GM21390 (cell line): ENCODE data around the gene FHL1.

ENCODE experiments used
- ATAC-seq: cut with Tn5 transposase; IDR thresholded peaks from one replicate; pipeline ENCODE4 v1.9.1; 2021; ENCODE audit not compliant: unreplicated experiment

Gene FHL1

GRCh38 chrX:136185401-136186022, 38.2 kb downstream of the FHL1 start:
- no peak for ATAC-seq

DNA sequence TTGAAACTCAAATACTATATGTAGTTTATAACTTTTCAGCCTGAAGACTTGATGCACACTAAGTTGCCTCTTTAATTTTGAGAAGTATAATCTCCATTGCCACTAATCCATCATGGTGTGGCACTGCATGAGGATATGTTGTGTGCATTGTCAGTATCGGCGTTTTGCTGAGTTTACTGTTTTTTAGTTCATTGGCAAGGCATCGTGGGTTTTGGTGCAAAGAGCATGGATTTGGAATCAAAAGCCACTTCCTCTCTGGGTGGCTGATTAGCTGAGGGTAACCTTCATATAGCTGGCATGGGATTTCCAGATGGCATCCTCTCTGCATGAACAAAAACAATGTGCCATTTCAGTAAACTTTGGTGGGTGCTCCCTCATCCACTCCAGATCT, 38.7 kb downstream of the FHL1 start:
- ATAC-seq = no peak

- ATAC-seq = no peak
Measured at GRCh38 chrX:136189222-136189621, 41.9 kb downstream of the FHL1 start.

DNA sequence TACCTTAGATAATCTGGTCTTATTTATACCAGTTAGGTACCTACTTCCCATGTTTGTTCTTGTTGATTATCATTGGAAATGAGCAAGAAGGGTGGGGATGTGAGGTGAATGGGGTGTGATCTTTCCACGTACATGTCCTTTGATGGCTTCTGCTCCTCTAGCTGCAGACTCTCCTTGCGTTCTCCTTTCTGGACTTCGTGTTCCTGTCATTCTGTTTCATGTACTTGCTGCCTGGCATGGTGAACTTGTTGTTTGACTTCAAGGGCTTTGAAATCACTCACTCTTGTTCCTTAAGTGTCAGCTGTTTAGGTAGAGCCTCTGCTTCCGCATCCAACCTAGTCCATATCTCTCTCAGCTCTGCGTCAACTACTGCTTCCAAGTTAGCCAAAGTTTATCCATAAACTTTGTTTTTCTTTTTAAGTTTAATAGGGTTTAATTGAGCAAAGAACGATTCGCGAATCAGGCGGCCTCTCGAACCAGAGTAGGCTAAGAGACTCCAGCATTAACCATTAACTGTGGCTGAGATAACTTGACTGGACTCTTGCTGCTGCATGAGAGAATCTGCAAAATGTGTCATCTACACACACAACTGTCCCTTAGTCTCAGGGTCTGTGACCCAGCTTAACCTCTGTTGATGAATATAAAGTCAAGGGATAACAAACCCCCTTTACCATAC, 42.8 kb downstream of the FHL1 start:
- ATAC-seq = no peak

DNA sequence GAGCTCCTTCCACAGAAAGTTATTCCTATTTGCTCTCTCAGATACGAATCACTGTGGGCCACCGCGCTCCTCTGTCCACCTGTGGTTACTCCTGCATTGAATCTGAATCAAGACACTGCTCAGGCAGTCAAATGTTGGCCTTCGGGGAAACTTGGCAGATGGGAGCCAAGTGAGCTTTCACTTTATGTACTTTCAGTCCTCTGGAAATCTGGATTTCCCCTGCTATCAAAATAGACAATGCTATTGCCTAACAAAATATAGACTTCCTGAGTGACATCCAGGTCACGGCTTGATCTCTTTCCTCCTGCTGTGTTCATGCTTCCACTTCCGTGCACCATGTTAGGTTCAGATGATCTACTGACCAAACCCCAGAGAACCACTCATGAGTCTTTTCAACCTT, 43.8 kb downstream of the FHL1 start:
- no peak for ATAC-seq

DNA sequence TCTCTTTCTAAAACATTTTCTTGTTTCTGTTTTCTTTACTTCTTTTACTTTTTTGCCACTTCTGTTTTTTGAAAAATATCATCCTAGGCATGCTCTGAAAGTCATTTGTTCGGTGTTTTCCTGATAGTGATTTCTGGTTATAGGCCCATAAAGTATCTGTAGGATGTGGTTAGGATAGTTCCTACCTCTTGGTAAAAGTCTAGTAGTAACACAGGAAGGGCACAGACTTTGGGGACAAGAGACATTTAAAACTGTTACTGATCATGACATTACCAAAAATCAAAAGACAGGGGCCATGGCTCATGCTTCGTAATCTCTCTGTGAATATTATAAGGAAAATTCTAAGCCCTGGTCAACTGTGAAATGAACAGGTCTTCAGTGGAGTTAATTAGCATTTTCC, 44.8 kb downstream of the FHL1 start:
- no peak for ATAC-seq

DNA sequence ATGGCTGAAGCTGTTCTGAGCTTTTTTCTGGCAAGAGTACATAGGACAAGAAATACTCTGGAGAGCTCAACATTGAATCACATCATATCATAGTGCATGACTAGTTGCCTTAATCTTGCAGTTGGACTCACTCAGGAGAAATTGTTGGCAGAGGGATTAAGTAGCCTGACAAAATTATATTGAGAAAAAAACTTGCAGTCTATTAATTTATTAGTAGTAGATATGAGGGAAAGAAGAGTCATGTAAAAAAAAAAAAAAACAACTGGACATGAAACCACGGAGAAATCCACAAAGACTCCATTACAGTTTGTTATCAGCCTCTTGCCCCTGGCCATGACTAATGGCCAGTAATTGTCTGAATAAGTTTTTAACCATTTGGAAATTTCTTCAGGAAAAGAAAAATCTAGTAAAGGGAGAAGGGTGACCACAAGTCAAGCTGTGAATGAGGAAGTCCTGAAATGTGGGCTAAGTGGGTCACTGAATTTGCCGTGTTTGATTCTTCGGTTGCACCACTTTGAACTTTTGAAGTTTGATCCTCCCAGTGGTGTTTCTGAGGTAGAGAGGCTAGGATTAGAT, 45.6 kb downstream of the FHL1 start:
- ATAC-seq = no peak

GRCh38 chrX:136193771-136194170, 46.4 kb downstream of the FHL1 start:
- ATAC-seq = no peak

DNA sequence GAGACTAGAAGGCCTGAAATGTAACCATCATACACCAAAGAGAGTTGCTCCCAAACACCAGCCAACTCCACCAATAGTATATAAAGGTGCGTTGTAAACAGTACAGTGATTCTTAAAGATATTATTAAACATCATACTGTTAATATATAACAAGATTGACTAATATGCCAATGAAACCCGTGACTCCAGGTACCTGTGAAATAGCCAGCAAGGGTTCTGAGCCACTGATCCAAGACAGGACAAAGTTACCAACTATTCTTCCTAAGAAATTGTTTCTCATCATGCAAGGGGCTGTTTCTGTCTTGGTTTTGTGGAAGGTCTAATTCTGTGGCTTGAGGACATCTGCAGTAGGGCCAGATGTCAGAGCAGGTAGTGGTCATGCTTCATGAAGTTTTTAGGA, 47.2 kb downstream of the FHL1 start:
- ATAC-seq = no peak

DNA sequence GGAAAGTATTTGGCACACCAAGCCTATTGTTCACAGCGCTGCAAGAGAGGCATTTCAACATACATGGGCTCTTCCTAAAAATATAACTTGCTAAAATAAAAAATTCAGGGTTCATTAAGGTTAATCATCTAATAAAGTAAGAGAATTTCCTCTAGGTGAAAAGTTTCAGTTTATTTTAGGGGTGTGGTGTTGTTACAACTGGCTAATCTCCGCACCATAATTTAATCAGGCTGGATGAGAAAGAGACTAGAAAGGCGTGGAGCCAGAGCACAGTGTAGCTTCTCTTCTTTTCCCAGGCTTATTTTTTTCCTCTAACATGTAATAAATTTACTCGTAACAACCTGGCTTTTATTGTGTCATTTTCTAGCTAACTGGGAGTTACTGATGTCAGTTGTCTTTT, 47.9 kb downstream of the FHL1 start:
- ATAC-seq = no peak

DNA sequence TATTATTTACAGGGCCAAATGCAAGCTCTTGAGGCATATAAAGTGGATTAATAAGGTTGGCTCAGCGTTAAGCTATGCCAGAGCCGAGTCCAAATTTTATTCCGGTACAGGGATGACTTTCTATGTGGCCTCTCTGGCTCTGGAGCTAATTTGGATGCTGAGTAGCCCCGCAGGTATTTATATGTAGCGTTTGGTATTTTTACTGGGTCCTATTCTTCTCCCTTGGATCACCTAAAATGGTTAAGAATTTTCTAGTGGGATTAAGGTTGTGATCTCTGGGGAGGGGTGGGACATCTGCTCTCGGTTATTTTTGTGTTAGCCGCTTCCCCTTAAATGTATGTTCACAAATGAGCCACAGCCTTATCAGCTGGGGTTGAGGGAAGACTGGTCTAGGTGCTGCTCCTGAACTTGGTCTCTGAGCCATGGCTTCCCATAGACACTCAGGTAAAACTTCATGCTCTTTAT, 49.4 kb downstream of the FHL1 start:
- ATAC-seq = no peak

GRCh38 chrX:136198010-136198409, 50.7 kb downstream of the FHL1 start:
- no peak for ATAC-seq

- no peak for ATAC-seq
Measured at GRCh38 chrX:136198678-136199243, 51.4 kb downstream of the FHL1 start.

- ATAC-seq = no peak
Measured at GRCh38 chrX:136199365-136199764, 52.0 kb downstream of the FHL1 start.

- ATAC-seq = peak; percentile 53
Measured at GRCh38 chrX:136200466-136200865, 53.1 kb downstream of the FHL1 start.

DNA sequence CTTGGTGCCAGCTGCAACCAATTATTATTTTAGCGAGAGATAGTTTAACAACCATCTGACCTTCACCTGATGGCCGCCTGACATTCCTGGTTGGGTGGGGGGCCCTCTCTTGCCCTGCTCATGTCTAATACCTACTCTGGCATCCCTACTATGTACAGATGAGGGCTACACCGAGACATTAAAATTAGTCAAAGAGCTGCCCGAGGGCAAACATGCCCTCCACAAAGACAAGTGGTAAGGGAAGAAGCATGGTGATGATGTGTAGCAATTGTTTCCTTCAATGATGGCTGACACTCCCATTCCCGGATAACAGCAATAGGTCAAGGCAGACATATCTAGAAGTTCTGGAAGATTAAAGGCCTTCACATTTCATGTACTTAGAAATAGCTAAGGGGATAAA, 54.3 kb downstream of the FHL1 start:
- no peak for ATAC-seq

- no peak for ATAC-seq
Measured at GRCh38 chrX:136202889-136203288, 55.6 kb downstream of the FHL1 start.

DNA sequence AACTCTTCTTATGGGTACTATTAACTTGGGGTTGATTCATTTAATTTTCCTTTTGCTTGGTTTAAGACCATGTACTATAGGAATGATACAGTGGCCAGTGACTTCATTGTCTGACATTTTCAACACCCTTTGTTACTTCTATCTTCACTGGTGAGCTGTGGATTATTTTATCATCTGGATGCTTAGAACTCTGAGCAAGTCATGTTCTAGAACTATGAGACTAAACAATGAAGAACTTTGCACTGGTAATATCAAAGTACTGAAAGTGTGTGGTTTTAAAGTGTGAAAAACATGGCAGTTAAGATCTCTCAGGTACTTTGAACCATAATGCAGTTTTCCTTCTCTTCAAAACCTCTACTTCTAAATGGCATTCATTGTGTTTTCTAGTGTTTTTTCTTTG, 56.1 kb downstream of the FHL1 start:
- ATAC-seq = no peak

- no peak for ATAC-seq
Measured at GRCh38 chrX:136203951-136204350, 56.6 kb downstream of the FHL1 start.

DNA sequence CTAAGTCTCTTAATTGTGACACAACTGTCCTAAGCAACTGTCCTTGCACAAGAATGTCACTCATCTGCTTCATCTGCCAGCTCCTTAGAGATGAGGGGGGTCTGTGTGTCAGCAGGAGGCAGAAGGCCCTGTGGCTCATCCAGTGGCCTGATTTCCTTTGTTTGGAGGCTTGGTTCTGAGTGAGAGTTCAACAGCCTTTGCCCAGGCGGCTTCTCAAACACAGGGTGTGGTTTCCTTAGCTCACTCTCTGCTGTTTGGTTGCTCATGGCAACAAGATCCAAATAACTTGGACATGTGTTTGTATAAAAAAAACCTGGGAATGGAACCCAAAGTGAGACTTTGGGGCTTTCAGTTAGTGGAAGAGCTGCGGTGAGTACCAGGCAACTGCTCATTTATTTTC, 57.2 kb downstream of the FHL1 start:
- no peak for ATAC-seq

- no peak for ATAC-seq
Measured at GRCh38 chrX:136205882-136206380, 58.6 kb downstream of the FHL1 start.

GRCh38 chrX:136206916-136207315, 59.6 kb downstream of the FHL1 start:
- no peak for ATAC-seq
